NCI-H146 (cell line): ENCODE measurements around the gene CHRNA10.
A peak's percentile ranks its signal among the peaks of the same experiment; 100 is the strongest.
"Not testable (repeated sequence)": the region's sequence is repeated elsewhere in the genome, so short reads cannot be mapped to it uniquely, and the experiment has no call there.

Source experiments
- DNase-seq: peaks from one replicate; lab custom pipeline; 2025; lab: John Stamatoyannopoulos, UW

CHRNA10 gene

DNA sequence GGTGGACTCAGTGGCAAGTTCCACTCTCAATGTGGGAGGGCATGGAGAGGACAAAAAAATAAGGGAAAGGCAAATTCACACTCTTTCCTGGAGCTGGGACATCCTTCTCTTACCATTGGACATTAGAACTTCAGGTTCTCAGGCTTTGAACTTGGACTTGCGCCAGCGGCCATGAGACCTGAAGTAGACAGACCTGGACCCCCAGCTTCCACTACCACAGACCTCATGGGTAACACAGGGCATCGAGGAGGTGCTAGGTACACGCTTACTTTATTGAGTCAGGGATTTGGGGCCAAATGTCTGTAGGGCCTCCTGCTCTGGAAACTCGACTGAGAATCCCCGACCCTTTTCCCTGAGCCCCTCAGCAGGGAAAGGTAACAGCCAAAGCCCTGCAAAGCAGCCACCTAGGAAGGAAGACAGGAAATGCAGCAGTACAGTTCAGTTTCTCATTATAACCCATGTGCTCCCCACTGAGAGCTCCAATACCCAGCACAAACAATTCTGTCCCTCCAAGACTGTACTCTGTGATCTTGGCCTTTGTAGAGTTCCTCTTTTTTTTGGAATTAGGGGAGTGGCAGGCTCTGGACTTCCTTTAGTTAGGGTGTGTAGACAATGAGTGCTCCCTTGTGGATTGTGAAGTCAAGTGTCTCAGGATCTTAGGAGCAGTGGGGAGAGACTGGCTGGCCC lies 5.7 kb downstream of the CHRNA10 start:
- DNase-seq: no peak

DNA sequence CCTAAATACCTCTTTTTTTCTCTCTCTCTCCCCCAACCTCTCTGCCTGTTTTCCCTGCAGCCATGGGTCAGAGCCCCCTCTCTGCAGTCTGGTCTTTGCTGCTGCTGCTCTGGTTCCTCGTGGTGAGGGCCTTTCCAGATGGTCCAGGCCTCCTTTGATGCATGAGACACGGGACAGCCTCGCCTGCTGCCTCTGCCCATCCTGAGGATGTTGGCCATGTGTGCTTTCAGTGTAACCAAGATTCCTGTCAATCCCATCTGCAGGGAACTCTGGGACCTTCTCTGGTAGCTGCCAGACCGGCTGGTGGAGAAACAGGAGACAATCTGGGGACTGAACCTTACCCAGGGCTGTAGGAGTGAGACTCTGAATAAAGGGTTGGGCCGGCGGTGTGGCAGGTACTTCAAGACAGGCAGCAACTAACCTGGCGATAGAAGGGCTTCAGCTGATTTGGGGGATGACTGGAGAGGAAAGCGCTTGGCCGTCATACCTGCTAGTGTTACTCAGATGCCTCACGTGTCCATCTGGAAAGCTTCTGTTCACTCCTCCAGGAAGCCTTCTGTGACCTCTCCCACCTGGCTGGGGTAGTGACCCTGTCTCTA lies 7.1 kb downstream of the CHRNA10 start:
- no peak for DNase-seq

GRCh38 chr11:3662856-3663255 lies 8.3 kb downstream of the CHRNA10 start:
- no peak for DNase-seq

- DNase-seq: no peak
Observed at GRCh38 chr11:3660960-3661359, 10.2 kb downstream of the CHRNA10 start.

- DNase-seq: peak; percentile 75
Observed at GRCh38 chr11:3659595-3660515, 11.3 kb downstream of the CHRNA10 start.

- no peak for DNase-seq
Observed at GRCh38 chr11:3658252-3658651, 12.9 kb downstream of the CHRNA10 start.

DNA sequence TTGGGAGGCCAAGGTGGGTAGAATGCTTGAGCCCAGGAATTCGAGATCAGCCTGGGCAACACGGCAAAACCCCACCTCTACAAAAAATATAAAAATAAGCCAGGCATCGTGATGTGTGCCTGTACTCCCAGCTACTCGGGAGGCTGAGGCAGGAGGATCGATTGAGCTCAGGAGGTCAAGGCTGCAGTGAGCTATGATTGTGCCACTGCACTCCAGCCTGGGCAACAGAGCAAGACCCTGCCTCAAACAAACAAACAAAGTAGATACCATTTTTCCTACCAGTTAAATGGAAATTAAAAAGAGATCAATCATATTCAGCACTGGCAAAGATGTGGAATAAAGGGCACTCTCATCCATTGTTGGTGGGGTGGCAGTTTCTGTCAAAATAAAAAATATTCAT lies 13.9 kb downstream of the CHRNA10 start:
- not testable (repeated sequence) for DNase-seq

DNA sequence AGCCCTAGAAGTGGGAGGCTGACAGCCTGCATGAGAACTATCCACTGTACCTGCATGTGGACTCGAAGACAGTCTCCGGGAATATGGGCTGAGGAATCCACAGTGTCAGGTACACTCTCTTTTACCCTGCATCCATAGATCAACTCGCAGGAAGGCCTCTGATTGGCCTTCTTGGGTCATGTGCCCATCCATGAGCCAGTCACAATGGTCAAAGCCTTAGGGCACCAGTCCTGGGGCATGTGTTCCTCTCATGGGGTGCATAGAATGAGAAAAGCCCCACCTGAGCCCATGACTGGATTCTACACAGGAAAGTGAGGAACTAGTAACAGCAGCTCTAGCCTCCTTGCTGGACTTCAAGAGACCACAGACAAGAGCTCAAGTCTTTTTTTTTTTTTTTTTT lies 15.6 kb downstream of the CHRNA10 start:
- DNase-seq: no peak

DNA sequence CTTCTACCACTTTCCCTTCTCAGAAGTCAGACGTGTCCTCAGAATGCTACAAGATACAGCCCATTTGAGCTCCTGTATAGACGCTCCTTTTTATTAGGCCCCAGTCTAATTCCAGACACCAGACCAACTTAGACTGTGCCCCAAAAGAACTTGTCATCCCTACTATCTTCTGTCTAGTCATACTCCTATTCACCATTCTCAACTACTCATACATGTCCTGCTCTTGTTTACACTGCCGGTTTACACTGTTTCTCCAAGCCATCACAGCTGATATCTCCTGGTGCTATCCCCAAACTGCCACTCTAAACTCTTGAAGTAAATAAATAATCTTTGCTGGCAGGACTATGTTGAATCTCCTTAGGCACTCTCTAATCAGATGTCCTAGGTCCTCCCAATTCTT lies 18.7 kb downstream of the CHRNA10 start:
- not testable (repeated sequence) for DNase-seq

DNA sequence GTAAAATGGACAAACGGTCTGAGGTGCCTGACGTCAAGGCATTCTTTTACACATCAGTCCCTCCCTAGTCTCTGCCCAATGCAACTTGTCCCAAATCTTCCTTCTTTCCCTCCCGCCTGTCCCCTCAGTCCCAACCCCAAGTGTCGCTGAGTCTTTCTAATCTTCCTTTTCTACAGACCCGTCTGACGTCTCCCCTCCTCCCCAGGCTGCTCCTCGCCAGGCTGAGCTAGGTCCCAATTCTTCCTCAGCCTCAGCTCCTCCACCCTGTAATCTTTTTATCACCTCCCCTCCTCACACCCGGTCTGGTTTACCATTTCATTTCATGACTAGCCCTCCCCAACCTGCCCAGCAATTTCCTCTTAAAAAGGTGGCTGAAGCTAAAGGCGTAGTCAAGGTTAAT lies 21.8 kb downstream of the CHRNA10 start:
- DNase-seq: not testable (repeated sequence)

DNA sequence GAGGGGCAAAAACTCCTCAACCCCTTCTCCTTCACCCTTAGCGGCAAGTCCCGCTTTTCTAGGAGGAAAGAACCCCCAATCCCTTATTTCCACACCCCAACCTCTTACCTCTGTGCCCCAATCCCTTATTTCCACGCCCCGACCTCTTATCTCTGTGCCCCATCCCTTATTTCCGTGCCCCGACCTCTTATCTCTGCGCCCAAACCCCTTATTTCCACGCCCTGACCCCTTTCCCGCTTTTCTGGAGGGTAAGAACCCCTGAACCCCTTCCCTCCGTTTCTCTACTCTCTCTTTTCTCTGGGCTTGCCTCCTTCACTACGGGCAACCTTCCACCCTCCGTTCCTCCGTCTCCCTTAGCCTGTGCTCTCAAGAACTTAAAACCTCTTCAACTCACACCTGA lies 22.3 kb downstream of the CHRNA10 start:
- DNase-seq: not testable (repeated sequence)

- no peak for DNase-seq
Observed at GRCh38 chr11:3645552-3645951, 25.6 kb downstream of the CHRNA10 start.

GRCh38 chr11:3644817-3645235 lies 26.4 kb downstream of the CHRNA10 start, which contains the start of gene ART1:
ART1 (plus strand) TSS chr11:3645128; CDS start chr11:3659214, 14,086 bp downstream.
- no peak for DNase-seq

DNA sequence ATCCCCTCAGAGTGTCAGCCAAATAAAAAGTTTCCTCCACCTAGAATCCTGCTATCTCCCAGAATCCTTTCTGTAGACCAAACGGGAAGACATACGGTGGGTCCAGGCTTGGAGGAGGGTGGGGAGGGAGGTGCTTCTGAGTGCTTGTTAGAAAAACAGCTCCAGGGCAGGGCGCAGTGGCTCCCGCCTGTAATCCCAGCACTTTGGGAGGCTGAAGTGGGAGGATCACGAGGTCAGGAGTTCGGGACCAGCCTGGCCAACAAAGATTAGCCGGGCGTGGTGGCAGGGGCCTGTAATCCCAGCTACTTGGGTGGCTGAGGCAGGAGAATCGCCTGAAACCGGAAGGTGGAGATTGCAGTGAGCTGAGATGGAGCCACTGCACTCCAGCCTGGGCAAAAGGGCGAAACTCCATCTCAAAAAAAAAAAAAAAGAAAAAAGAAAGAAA lies 28.1 kb downstream of the CHRNA10 start:
- not testable (repeated sequence) for DNase-seq

- DNase-seq: peak; percentile 88
Observed at GRCh38 chr11:3642071-3642951, 28.9 kb downstream of the CHRNA10 start.

DNA sequence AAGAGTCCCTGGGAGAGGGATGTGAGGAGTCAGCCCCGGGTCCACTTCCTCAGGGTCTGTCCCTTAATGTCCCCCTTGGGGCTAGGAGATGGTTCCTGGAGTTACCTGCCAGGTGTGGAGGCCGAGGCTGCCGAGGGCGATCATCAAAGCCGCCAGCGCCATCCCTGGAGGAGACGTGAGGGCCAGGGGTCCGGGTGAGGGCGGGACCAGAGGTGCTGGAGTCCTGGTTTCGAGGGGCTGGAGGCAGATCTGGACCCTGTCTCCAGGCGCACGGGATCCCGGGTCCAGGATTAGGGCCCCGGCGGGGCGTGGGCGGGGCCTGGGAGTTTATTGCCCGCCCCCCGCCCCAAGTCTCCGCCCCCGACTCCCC lies 29.5 kb downstream of the CHRNA10 start, which contains the start of gene ART5:
Gene ART5, minus strand, starts transcription at position 292 of the 370 bp plus-strand sequence. Its CDS starts 130 bp downstream, at position 162.
- no peak for DNase-seq

- DNase-seq: no peak
Observed at GRCh38 chr11:3641191-3641590, 30.0 kb downstream of the CHRNA10 start.

- no peak for DNase-seq
Observed at GRCh38 chr11:3639841-3640240, 31.3 kb downstream of the CHRNA10 start.

GRCh38 chr11:3638513-3638912 lies 32.7 kb downstream of the CHRNA10 start:
- no peak for DNase-seq

DNA sequence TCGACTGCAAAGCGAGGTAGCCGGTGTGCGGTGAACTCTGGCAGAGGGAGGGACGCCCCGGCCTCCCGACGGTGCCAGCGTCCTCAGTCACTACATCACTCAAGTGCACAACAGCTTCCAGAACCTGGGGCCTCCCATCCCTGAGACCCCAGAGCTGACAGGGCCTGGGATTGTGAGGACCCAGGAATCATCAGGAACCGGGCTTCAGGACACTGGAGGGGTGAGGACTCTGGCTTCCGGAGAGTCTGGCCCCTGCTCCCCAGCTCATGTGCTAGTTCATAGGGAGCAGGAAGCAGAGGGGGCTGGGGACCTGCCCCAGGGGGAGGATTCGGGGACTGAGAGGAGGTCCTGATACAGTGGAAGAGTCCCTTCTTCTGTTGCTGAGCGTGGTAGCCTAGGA lies 34.0 kb downstream of the CHRNA10 start:
- no peak for DNase-seq

DNA sequence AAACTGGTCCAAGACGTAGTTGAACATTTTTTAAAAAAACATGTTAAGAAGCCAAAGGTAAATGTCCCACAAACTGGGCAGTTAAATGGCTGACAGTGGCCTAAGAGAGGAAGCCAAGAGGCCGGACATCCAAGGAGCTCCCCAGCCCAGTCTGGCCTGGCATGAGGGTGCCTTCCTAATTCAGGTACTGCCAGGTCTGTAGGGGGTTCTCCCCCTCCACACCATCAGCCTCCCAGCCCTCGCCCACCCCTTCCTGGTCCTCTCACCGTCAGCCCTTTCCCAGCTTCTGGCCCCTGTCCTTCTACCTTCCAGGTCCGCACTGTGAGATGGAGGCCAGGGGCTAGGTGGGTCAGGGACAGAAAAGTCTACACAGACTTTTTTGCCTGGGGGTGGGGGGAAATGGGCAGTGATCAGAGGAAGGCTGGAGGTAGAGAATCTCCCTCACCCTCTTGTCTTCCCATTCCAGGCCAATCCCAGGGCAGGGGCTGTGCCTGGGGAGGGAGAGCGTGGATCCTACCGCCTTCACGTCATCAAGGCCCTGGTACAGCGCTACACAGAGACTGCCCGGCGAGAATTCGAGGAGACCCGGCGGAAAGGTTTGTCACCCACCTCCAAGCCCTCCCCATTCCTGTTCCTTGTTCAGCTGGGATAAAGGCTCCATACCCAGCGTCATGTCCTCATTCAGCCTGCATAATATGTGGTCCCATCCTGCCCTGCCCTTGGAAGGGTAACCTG lies 35.4 kb downstream of the CHRNA10 start:
- no peak for DNase-seq
